ENCODE results near the gene CCDC188.

- TF ChIP-seq, protein P1, sequence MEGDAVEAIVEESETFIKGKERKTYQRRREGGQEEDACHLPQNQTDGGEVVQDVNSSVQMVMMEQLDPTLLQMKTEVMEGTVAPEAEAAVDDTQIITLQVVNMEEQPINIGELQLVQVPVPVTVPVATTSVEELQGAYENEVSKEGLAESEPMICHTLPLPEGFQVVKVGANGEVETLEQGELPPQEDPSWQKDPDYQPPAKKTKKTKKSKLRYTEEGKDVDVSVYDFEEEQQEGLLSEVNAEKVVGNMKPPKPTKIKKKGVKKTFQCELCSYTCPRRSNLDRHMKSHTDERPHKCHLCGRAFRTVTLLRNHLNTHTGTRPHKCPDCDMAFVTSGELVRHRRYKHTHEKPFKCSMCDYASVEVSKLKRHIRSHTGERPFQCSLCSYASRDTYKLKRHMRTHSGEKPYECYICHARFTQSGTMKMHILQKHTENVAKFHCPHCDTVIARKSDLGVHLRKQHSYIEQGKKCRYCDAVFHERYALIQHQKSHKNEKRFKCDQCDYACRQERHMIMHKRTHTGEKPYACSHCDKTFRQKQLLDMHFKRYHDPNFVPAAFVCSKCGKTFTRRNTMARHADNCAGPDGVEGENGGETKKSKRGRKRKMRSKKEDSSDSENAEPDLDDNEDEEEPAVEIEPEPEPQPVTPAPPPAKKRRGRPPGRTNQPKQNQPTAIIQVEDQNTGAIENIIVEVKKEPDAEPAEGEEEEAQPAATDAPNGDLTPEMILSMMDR (conservative IDR thresholded peaks at IDR 0.05 in 1 of 2, IDR thresholded peaks at IDR 0.05 in 1 of 2; ENCODE audit: extremely low read depth in 1 of 2, insufficient read depth in 1 of 2, low read depth in 1 of 2, low read length in 2 of 2) = no peak
- no peak for TF ChIP-seq EZH2 (IDR thresholded peaks at IDR 0.05; ENCODE audit: borderline replicate concordance, low read length)
Measured at GRCh38 chr22:20192972-20193760, 42.3 kb upstream of the CCDC188 start.

All from mammary epithelial cell (primary cell).